Lower leg skin (tissue), 3 donors: ENCODE data around the gene RAD51B.

Experiments used
- POLR2A ChIP-seq, 2 donors: fragments of 450-650 bp; IDR thresholded peaks; one replicate each; pipeline ENCODE4 v1.6.1; 2016 to 2017; ENCODE audit warnings: antibody characterized with exemption in 2 of 2, mild to moderate bottlenecking in 1 of 2, moderate library complexity in 1 of 2
- TF ChIP-seq, protein P1 (sequence below), 3 donors: fragments of 450-650 bp; IDR thresholded peaks; one replicate each; pipeline ENCODE4 v1.5.1; 2016; ENCODE audit warnings: antibody characterized with exemption in 3 of 3, mild to moderate bottlenecking in 3 of 3, moderate library complexity in 2 of 3

GRCh38 chr14:68094752-68095151 lies 275.2 kb downstream of the RAD51B start:
- TF ChIP-seq, protein P1, sequence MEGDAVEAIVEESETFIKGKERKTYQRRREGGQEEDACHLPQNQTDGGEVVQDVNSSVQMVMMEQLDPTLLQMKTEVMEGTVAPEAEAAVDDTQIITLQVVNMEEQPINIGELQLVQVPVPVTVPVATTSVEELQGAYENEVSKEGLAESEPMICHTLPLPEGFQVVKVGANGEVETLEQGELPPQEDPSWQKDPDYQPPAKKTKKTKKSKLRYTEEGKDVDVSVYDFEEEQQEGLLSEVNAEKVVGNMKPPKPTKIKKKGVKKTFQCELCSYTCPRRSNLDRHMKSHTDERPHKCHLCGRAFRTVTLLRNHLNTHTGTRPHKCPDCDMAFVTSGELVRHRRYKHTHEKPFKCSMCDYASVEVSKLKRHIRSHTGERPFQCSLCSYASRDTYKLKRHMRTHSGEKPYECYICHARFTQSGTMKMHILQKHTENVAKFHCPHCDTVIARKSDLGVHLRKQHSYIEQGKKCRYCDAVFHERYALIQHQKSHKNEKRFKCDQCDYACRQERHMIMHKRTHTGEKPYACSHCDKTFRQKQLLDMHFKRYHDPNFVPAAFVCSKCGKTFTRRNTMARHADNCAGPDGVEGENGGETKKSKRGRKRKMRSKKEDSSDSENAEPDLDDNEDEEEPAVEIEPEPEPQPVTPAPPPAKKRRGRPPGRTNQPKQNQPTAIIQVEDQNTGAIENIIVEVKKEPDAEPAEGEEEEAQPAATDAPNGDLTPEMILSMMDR (IDR thresholded peaks at IDR 0.05): no peak
- TF ChIP-seq POLR2A (IDR thresholded peaks at IDR 0.05): no peak
